NOMO-1 (cell line): ENCODE measurements around the gene CAPS.
"Not testable (repeated sequence)": the region's sequence is repeated elsewhere in the genome, so short reads cannot be mapped to it uniquely, and the experiment has no call there.

Source experiments
- DNase-seq, 2 experiments: peaks; one replicate each; lab custom pipeline; 2025; ENCODE audit not compliant: unreplicated experiment in 2 of 2; lab: John Stamatoyannopoulos, UW

Gene CAPS

DNA sequence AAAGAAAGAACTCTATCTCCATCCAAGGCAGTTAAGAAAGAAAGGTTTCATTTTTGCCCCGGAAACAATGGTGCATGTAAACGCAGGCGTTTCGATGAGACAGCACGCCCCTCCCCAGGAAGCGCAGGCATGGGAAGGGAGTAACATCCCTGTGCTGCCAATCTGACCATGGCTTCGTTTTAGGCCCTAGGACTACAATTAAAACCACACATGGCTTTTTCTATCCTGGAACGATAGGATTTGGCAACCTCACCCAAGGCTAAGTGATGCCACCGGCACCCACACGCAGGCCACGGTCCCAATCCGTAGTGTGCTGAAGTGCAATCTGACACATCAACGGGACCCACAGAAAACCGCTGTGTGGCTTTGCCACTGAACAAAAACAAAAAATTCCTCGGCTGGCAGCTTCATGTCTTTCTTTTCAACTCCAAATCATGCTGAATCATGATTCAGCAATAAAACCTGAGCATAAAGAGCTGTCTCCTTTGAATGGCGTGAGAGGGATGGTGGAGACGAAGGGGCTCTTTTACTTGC is 39.7 kb downstream of the CAPS start:
- DNase-seq: no peak

DNA sequence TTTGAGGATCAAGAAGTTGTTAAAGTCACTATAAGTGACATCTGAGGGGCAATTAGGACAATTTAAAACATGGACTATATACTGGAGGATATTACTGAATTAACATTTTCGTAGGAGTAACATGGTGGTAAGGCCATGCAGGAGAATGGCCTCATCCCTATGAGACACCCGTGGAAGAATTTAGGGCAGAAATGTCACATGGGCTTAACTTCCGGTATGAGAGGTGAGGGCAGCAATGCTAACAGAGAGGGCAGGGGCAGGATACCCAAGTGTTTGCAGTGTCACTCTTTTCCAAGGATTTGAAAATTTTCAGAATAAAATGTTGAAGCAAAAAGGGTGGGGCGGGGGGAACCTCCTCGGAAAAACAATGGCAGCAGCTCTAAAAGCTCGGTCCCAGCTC is 40.2 kb downstream of the CAPS start:
- DNase-seq: no peak

DNA sequence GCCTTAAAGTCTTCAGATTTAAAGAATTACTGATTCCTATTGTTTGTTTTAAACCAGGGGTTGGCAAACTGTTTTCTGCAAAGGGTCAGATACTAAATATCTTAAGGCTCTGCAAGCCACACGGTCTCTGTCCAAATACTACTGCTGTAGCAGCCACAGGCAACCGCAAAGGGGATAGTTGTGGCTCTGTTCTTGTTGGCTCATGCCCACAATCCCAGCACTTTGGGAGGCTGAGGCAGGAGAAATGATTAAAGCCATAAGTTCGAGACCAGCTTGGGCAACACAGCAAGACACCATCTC is 41.5 kb downstream of the CAPS start:
- no peak for DNase-seq

DNA sequence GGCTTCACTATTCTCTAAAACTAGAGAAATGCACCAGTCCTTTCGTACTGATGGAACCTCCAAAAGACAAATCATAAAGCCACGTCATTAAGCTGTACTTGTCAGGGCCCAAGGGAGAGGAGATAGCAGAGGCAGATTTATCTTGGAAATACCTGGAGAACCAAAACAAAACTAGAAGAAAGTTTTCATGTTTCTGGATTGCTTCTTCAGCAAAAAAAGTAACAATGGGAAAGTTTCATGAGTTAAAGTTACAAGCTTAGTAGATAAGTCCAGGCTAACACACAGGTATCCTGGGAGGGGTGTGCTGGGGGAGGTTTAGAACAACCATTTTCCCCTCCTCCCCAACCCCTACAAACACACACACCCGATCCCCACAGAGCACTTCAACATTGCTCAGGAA is 42.3 kb downstream of the CAPS start:
- DNase-seq: no peak

DNA sequence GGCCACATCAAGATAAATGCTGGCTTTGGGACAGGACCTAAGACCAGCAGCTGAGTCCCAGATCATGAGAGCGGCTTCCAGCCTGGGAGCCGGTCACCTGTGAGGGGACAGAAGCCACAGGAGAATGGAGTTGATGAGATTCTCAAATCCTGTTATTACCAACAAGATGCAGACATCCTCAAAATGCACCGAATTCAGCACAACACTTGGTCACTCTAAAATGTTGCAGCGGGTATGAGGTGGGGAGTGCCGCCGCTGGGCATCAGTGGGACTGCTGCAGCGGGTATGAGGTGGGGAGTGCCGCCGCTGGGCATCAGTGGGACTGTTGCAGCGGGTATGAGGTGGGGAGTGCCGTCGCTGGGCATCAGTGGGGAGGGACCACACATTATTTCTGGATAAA is 42.7 kb downstream of the CAPS start:
- no peak for DNase-seq

DNA sequence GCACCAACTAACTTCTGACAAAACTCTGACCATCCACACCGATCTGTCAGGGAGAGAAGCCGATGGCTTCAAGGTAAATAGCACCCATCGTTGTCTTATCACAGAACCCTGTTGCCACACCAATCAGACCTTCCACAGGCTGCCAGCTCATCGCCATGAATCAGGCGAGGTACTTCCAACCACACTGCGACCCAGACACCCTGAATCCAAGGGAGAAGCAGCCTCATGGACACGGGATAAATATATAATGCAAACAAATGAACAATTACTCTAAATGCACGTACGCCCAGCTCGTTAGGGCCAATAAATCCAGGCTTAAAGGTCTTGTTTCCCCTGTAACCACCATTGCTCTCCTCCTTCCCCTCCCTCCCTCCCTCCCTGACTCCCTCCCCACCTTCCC is 43.1 kb downstream of the CAPS start:
- DNase-seq: no peak

DNA sequence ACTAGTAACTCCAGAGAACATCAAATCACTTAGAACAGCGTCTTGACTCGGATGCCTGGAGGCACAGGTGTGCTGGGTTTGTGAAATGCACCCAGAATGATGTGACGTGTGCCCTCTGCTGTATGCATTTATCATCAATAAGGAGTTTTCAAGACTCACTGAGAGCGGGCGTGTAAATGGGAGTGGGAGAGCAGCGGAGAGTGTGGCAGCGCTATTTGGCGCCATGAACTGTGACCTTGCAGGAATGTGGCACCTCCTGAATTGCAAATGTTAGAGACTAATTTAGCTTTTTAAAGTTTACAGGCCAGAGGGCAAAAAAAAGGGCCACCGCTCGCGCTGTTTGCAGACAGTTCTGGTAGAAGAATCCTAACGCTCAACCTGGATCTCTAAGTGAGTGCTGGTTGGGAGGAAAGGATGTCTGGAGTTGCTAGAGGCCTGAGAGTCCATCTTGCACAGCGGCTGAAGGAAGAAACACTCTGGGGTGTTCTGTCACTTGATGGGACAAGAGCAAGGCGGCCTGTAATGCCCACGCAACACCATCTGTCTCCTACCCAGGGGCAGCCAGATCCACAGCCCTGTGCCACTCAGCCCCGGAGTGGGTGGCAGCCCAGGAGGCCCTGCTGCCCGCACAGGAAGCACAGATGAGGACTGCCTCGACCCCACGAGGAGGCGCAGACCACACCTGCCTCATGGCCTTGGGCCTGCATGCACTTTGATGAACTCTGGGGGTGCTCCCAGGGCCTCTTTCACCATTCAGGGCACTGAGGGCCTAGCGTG is 44.2 kb downstream of the CAPS start:
- DNase-seq: no peak

DNA sequence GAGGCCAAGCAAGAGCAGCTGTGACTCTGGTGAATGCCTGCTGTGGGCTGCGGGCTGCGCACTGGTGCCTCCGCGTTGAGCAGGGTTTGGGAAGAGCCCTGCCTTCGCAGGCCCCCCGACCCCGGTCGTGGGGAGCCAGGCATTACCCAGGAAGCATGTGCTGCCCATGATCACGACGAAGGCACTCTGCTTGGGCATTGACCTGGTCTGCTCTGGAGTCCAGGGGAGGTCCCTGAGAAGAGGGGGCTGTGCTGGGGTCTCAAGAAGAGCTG is 44.7 kb downstream of the CAPS start:
- DNase-seq: no peak

DNA sequence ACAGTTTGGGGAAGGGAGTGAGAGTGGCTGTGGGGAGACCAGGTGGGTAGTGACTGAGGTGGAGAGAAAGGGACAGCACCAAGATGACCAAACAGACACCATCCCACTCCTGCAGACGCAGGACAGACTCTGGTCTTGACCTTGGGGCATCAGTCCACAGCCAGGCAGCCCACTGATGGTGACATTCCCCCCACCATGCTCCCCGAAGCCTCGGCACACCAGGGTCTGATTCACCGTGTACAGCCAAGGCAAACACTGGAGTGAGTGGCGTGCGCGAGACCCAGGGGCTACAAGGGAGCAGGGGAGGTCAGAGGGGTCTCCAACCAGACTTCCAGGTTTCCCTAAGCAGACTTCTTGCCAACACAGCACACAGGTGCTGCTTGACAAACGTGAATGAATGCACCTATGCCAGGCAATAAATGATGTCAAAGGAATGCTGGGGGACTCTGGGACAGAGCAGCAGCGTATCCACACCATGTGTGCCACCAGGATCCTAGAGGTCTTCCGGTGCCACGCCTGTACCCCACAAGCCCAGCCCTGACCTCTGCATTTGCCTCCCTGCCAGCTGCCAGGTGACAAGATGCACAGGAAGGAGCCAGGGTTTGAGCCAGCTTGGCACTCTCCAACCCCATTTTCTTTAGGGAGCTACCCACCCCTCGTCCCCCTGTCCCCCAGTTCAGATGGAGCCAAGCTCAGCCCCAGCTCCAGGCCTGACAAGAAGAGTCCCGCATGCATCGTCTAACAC is 45.4 kb downstream of the CAPS start:
- no peak for DNase-seq

DNA sequence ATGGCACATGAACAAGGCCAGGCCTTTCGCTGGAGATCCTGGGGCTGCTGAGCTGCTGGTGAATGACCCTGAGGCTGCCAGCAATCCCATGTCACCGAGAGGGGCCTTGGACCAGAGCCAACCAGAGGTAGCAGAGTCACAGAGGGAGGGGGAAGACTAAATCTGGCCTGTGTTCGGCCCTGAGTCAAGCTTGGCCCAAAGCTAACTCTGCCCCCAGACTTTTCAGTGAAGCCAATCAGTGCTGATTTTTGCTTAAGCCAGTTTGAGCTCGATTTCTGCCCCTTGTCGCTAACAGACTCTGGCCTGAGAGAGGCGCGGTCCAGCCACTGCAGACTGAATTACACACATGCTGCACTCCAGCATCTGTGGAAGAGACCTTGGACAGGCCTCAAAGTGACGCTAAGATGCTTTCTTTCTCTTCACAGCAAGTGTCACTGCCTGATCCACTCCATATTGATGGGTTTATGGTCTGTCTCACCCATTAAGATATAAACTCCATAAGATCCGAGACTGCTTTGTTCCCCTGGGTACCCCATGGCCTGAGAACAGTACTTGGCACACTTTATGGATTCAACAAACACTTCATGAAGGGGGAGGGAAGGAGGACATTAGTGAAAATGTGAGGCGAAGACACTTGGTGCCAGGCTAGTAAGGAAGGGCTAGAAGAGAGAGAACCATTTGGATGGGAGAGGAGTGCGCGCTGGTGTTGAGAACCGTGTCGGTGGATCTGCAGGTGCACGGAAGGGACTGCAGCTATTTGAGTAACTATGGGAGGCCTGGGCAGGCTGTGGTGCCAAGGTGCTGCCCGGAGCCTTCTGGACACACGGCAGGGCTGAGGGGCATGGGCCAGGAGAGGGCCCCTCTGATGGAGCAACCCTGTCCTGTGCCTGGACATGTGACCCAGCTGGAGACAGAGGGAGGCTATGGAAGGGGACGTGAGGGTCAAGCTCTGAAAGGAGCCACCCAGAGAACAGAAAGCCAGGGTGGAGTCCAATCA is 46.2 kb downstream of the CAPS start:
- no peak for DNase-seq

DNA sequence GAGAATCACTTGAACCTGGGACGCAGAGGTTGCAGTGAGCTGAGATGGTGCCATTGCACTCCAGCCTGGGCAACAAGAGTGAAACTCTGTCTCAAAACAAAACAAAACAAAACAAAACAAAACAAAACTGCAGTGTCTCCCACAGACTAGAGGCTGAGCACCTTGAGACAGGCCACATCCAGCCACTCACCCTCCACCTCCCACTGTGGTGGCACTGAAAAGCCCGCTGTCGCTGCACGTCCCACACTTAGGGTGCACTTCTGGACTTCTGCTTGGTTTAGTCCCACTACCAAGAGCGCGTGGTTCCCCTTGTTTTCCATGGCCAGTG is 47.6 kb downstream of the CAPS start:
- not testable (repeated sequence) for DNase-seq

DNA sequence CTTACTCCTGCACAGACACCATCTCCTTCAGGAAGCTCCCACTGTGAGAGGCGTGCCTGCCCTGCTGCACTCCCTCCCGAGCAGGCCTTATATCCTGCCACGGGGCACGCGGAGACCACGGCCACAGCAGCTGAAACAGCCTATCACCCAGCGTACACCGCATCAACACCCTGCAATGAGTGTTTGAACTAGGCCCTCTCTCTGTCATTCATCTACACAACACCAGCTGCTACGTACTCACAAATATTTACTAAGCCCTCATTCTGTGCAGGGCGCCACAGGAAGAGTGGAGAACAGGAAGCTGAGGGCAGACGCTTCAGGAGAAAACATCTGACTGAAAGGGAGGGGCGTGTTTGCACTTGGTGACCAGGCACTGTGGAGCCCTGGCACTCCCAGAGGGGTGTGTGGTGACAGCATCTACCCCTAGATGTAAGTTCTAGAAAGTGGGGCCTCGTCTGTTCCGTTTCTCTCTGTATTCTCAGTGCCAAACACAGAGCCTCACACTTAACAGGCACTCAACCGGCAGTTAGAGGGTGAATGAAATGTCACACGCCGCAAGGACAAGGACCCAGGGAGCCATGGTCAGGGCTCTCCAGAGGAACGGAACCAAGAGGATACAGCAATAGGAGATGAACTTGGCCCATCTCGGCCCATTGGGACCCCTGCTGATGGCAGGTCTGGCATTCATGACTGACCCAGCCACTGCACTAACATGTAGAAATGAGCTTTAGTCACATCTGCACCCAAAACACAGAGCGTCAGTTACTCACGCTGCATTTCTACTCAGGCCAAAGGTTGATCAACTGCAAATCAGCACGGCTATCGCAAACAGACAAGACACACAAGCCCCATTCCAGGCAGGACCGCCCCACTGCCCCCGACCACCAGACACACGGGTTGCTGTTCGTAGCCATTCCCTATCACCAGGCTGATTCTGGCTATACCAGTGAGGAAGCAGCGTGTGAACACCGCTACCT is 48.2 kb downstream of the CAPS start:
- no peak for DNase-seq

DNA sequence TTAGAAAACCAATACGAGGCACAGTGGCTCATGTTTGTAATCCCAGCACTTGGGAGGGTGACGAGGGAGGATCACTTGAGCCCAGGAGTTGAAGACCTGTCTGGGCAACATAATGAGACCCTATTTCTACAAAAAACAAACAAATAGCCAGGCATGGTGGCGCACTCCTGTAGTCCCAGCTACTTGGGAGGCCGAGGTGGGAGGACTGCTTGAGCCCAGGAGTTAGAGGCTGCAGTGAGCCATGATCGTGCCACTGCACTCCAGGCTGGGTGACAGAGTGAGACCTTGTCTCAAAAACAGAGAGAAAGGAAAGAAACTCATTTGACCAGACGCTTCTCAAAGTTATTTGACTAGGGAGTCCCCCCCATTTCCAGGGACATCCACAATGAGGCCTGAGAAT is 49.2 kb downstream of the CAPS start:
- DNase-seq: not testable (repeated sequence)

DNA sequence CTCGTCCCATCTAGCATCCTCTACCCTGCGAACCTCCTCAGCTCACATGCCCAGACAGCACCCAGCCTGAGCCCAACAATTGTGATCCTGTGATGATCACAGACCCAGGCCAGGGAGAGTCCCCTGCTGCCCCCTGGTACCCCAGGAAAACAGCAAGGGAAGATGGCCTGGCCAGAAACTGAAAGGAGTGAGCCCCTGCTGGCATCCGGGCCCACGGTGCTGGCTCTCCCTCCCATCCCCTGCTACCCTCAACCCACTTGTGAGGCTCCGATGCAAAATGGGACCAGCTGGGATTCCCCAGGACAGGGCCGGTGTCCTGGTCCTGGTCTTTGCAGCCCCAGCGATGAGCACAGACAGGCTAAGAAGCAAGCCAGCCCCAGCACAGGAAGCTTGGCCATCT is 49.8 kb downstream of the CAPS start:
- DNase-seq: no peak

DNA sequence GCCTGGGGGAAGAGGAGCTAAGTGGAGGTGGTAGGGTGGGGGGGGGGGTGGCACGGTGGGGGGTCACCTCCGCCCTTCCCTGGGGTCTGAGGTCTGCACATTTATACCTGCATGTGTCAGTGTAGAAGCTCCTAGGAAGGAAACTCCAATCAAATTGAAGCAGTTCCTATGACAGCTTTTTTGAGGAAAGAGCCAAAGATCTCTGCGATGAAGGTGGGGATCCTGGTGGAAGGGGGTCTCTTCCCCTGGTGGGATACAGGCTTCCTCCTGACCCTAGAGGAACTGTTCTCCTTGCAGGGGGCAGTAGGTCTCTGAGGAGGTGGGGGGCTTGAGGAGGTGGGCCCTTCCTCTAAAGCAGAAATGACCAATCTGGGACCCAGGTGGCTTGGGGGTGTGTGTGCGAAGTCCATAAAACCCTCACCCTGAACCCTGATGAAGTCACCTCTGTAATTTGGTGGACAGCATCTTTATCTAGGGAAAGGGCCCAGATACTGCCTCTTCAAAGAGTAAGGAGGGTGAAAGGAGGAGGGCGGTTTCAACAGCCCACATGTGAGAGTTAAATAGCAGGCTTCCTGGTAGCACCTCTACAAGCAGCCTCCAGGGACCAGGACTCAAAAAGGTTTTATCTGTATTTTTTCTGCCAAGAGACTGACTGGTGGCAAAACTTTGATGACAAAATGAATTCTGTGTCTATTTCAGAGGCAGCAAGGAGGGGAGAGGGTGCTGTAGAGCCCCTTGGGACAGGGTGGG is 50.9 kb downstream of the CAPS start:
- DNase-seq: no peak
